K562 (cell line): Measurements from ENCODE around the gene PTPRU. TPM values are rescaled to one million over a fixed set of nuclear protein-coding genes. Genes with fewer than 3 reads are reported as not detected.
"Not testable (repeated sequence)": the region's sequence is repeated elsewhere in the genome, so short reads cannot be mapped to it uniquely, and the experiment has no call there.

ENCODE experiments used
- ATAC-seq: fragments of 200-7000 bp; cut with Tn5 transposase; 3 replicates; pipeline ENCODE4 v1.9.1; 2020; ENCODE audit warnings: moderate library complexity
- BruUV-seq: library from RNA; stranded (reverse); fragments of 400-500 nt; replicated peaks from 2 replicates; lab custom pipeline; 2021; lab: Mats Ljungman, UMichigan
- CTCF ChIA-PET: fragments of 300-600 bp; formaldehyde crosslinking; extraction: SDS; loops from one replicate; lab custom pipeline; 2021; ENCODE audit warnings: low intra/inter-chr PET ratio; lab: Yijun Ruan, JAX
- POLR2A ChIA-PET: fragments of 300-600, 350-650 bp; sonication (Branson Sonifier 250); formaldehyde crosslinking; extraction: SDS; loops from one replicate; lab custom pipeline; 2021; ENCODE audit warnings: antibody characterized with exemption, inconsistent platforms; lab: Yijun Ruan, JAX
- DNase-seq, 4 experiments: peaks; one replicate each; pipeline versions ENCODE4 v3.0.0 to v3.0.0-alpha.2; 2011 to 2018; ENCODE audit warnings: low spot score in 3 of 4, mixed read lengths in 3 of 4; ENCODE audit errors: extremely low read depth in 1 of 4
- FAIRE-seq: peaks from 2 replicates; lab custom pipeline; 2011; peaks lifted over from hg19 to GRCh38; lab: Jason Lieb, UNC
- H2AFZ ChIP-seq: 2 replicates; pipeline ENCODE4 v1.6.0; 2011; ENCODE audit warnings: low read depth, low read length, control low read depth, inconsistent platforms
- H3K27ac ChIP-seq: fragments of 200-600 bp; 3 replicates; pipeline ENCODE4 v1.8.0; 2011; ENCODE audit warnings: low read depth, mild to moderate bottlenecking, control low read depth, inconsistent platforms, low read length, moderate library complexity, mixed read lengths; ENCODE audit errors: extremely low read depth
- H3K27me3 ChIP-seq, 2 experiments: fragments of 300-600 bp in 1 of 2; 2 replicates in 1 of 2; 3 replicates in 1 of 2; pipeline versions ENCODE4 v1.6.0 to v1.8.0; 2011; ENCODE audit warnings: inconsistent platforms in 2 of 2, low read length in 2 of 2, mild to moderate bottlenecking in 1 of 2, mixed read lengths in 1 of 2, moderate library complexity in 1 of 2; ENCODE audit not compliant: control insufficient read depth in 2 of 2, insufficient read depth in 2 of 2
- H3K36me3 ChIP-seq: fragments of 300-600 bp; 3 replicates; pipeline ENCODE4 v1.8.0; 2011; ENCODE audit warnings: mild to moderate bottlenecking, low read length, inconsistent platforms; ENCODE audit not compliant: control insufficient read depth, insufficient read depth
- H3K4me1 ChIP-seq, 2 experiments: fragments of 200-600 bp in 1 of 2; replicated peaks in 1 of 2; 2 replicates in 1 of 2; 3 replicates in 1 of 2; pipeline versions ENCODE4 v1.5.1 to v1.8.0; 2011; ENCODE audit warnings: inconsistent platforms in 2 of 2, low read length in 2 of 2, mild to moderate bottlenecking in 1 of 2, mixed read lengths in 1 of 2, moderate library complexity in 1 of 2; ENCODE audit not compliant: control insufficient read depth in 2 of 2, insufficient read depth in 2 of 2
- H3K4me2 ChIP-seq: 2 replicates; pipeline ENCODE4 v1.6.1; 2011; ENCODE audit warnings: low read length, control low read depth, inconsistent platforms, mixed read lengths; ENCODE audit not compliant: insufficient read depth
- H3K4me3 ChIP-seq: fragments of 200-600 bp; sonication (generic), shearing (Covaris generic); 2 replicates; pipeline ENCODE4 v1.5.1; 2016; ENCODE audit warnings: control low read depth, inconsistent platforms
- H3K79me2 ChIP-seq: fragments of 200-600 bp; 3 replicates; pipeline ENCODE4 v1.8.0; 2011; ENCODE audit warnings: low read length, inconsistent platforms; ENCODE audit not compliant: control insufficient read depth, insufficient read depth
- H3K9ac ChIP-seq, 2 experiments: 2 replicates each; pipeline versions ENCODE4 v1.6.0 to v1.6.1; 2011; ENCODE audit warnings: low read depth in 2 of 2, low read length in 2 of 2, control low read depth in 1 of 2, inconsistent platforms in 1 of 2, mild to moderate bottlenecking in 1 of 2, mixed read lengths in 1 of 2; ENCODE audit not compliant: insufficient read depth in 1 of 2
- H3K9me1 ChIP-seq: one replicate; pipeline ENCODE4 v1.6.0; 2011; ENCODE audit warnings: inconsistent platforms, mild to moderate bottlenecking, low read length, moderate library complexity; ENCODE audit not compliant: control insufficient read depth, insufficient read depth
- H3K9me3 ChIP-seq: replicated peaks from 2 replicates; pipeline ENCODE4 v1.5.1; 2011; ENCODE audit warnings: low read depth, low read length, inconsistent platforms; ENCODE audit not compliant: control insufficient read depth, insufficient read depth
- H4K20me1 ChIP-seq: replicated peaks from 2 replicates; pipeline ENCODE4 v1.6.1; 2011; ENCODE audit warnings: low read length, inconsistent platforms, mixed read lengths; ENCODE audit not compliant: control insufficient read depth, insufficient read depth
- ARID2 ChIP-seq: fragments of 450-650 bp; IDR thresholded peaks from 2 replicates; pipeline ENCODE4 v1.6.1; 2017; ENCODE audit warnings: antibody characterized with exemption, mild to moderate bottlenecking
- BDP1 ChIP-seq: IDR thresholded peaks from 3 replicates; pipeline ENCODE4 v1.6.1; 2011; ENCODE audit not compliant: insufficient read length, insufficient read depth
- CAMTA2 ChIP-seq: fragments of 250-450 bp; sonication (Bioruptor Pico); conservative IDR thresholded peaks from 2 replicates; pipeline ENCODE4 v1.5.1; 2022
- GTF3C2 ChIP-seq: IDR thresholded peaks from 3 replicates; pipeline ENCODE4 v1.6.1; 2011; ENCODE audit warnings: borderline replicate concordance, mild to moderate bottlenecking, moderate library complexity; ENCODE audit not compliant: insufficient read length; ENCODE audit errors: extremely low read depth
- HLTF ChIP-seq: fragments of 450-650 bp; IDR thresholded peaks from 2 replicates; pipeline ENCODE4 v1.6.1; 2016
- PHF20 ChIP-seq: fragments of 450-650 bp; IDR thresholded peaks from 2 replicates; pipeline ENCODE4 v1.6.1; 2018; ENCODE audit not compliant: partially characterized antibody
- SMAD2 ChIP-seq: fragments of 150-350 bp; IDR thresholded peaks from 2 replicates; pipeline ENCODE4 v1.6.1; 2014; ENCODE audit warnings: low read depth, mild to moderate bottlenecking, low read length
- TFE3 ChIP-seq: fragments of 450-650 bp; formaldehyde crosslinking; IDR thresholded peaks from 2 replicates; pipeline ENCODE4 v1.4.0; 2020; ENCODE audit warnings: mild to moderate bottlenecking, mixed read lengths
- ZC3H11A ChIP-seq: IDR thresholded peaks from 2 replicates; pipeline ENCODE4 v1.6.1; 2012; ENCODE audit warnings: low read depth, low read length, improper control_type of control experiment
- ZNF77 ChIP-seq: fragments of 250-450 bp; sonication (Bioruptor Pico); IDR thresholded peaks from 2 replicates; pipeline ENCODE4 v1.5.0; 2020
- ZZZ3 ChIP-seq: fragments of 450-650 bp; IDR thresholded peaks from 2 replicates; pipeline ENCODE4 v1.6.1; 2016; ENCODE audit warnings: antibody characterized with exemption, mild to moderate bottlenecking, moderate library complexity
- WGBS: fragments of 100-300 bp; shearing (Covaris generic); methylation state at CpG from one replicate; pipeline ENCODE4 v1.1.6; 2016; ENCODE audit warnings: low coverage, mixed read lengths; ENCODE audit not compliant: insufficient coverage; ENCODE audit errors: missing lambda C conversion rate; 5-methylcytosine and 5-hydroxymethylcytosine counted together
- in situ Hi-C: fragments of 300-500 bp; cut with MboI; formaldehyde crosslinking; loops from 4 replicates; pipeline ENCODE4 v1.15.0; 2018; ENCODE audit warnings: inconsistent platforms, mixed read lengths
- intact Hi-C: fragments of 100-400 bp; cut with micrococcal nuclease; formaldehyde crosslinking; loops from 2 replicates; pipeline ENCODE4 v1.14.2; 2022
- polyA plus RNA-seq, 8 experiments: library from polyadenylated mRNA; depleted of rRNA in 4 of 8; stranded (reverse) in 5 of 8; unstranded in 3 of 8; fragments of >200 nt; fragmentation: Nextera tagmentation in 2 of 8; fragmentation: Illumina TruSeq in 1 of 8; extraction: Ambion mirVana in 2 of 8; extraction: Trizol in 1 of 8; gene quantifications; 2 replicates each; pipeline versions ENCODE4 v1.2.1 to v1.2.3, GENCODE V29; 2011 to 2014; ENCODE audit warnings: inconsistent platforms in 1 of 8, missing spikeins in 1 of 8
- total RNA-seq, 7 experiments: library from RNA; depleted of rRNA in 6 of 7; stranded (reverse); fragments of >200 nt in 6 of 7; fragmentation: Illumina TruSeq in 2 of 7; extraction: Trizol in 2 of 7; gene quantifications; 2 replicates each; pipeline versions ENCODE4 v1.2.1 to v1.2.3, GENCODE V29; 2011 to 2021; ENCODE audit warnings: low replicate concordance in 1 of 7

Gene PTPRU
- total and polyA plus RNA-seq, 9 of the 15 experiments (the other 6 are each of a cell fraction or from before 2014, with no cell fraction given) = 0.01 to 2.9 (median 1.0) TPM

DNA sequence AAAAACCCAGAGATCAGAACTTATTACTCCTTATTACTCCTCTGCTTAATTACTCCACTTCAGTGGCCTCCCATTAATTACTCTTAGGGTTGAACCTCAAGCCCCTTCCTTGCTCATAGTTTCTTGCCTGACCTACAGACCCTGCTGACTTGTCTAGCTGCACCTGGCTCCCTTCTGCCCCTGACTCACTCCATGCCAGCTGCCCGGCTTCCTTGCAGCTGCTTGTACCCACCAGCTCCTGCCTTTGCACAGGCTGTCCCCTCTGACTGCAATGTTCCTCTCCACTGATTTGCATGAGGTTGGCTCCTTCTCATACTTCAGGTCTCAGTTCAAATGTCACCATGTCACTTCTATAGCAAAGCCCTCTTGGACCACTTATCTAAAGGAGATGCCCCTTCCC is 1.9 kb upstream of the PTPRU start (continued):
- TF ChIP-seq CAMTA2 (CRISPR knock-in tag) (no peak), GTF3C2 (no peak), TFE3 (no peak), HLTF (no peak), PHF20 (no peak), SMAD2 (no peak), BDP1 (no peak), ZZZ3 (no peak), ARID2 (no peak), ZC3H11A (no peak), ZNF77 (CRISPR knock-in tag) (no peak)

GRCh38 chr1:29234881-29235280 is 1.4 kb upstream of the PTPRU start:
- in situ Hi-C loops (loop anchor here (5.0 to 10.0 kb wide), 3 partner anchors 470 to 870 kb away; no protein-coding TSS in a partner anchor), intact Hi-C loops (loop anchor here (5.0 to 10.0 kb wide), 3 partner anchors 82 to 1540 kb away; no protein-coding TSS in a partner anchor)
- POLR2A ChIA-PET, H3K9me1 ChIP-seq, H4K20me1 ChIP-seq, H3K9ac ChIP-seq, BruUV-seq, H3K79me2 ChIP-seq, H3K4me3 ChIP-seq, H2AFZ ChIP-seq, H3K27ac ChIP-seq, H3K4me2 ChIP-seq, H3K36me3 ChIP-seq, DNase-seq, H3K9me3 ChIP-seq, ATAC-seq, FAIRE-seq: not testable (repeated sequence)
- 43% methylated on average over 9 of the region's 9 CpGs for WGBS
- Histone ChIP-seq H3K27me3 (peaks cover 23 to 30% of the 10 kb centered on the region in 2 experiments; a peak in 4 of 5 replicates), H3K4me1 (peaks cover 7 to 30% of the 10 kb centered on the region in 2 experiments; a peak in 4 of 5 replicates)
- CTCF ChIA-PET = interaction anchor here (0.6 kb wide), 1 partner anchor 998 kb away, joined by 3 read pairs; no protein-coding TSS in a partner anchor
